Measurements from ENCODE around the gene BHLHE41.

The BHLHE41 gene

GRCh38 chr12:26113853-26114719, 10.8 kb downstream of the BHLHE41 start:
- peak; percentile 75 to 85 for DNase-seq

- DNase-seq, result no peak
These were observed 11.6 kb downstream of the BHLHE41 start for GRCh38 chr12:26113181-26113654.

GRCh38 chr12:26112703-26113147, 12.1 kb downstream of the BHLHE41 start:
- DNase-seq, result no peak

- no peak for DNase-seq
These were observed 12.6 kb downstream of the BHLHE41 start for GRCh38 chr12:26112232-26112631.

- no peak for DNase-seq
These were observed 15.4 kb downstream of the BHLHE41 start for GRCh38 chr12:26109343-26109881.

GRCh38 chr12:26108915-26109314, 15.9 kb downstream of the BHLHE41 start:
- no peak for DNase-seq

GRCh38 chr12:26106347-26106746, 18.5 kb downstream of the BHLHE41 start:
- DNase-seq, result no peak

GRCh38 chr12:26102953-26103352, 21.9 kb downstream of the BHLHE41 start:
- no peak for DNase-seq

GRCh38 chr12:26101763-26102162, 23.1 kb downstream of the BHLHE41 start:
- DNase-seq, result no peak

GRCh38 chr12:26101350-26101734, 23.5 kb downstream of the BHLHE41 start:
- no peak for DNase-seq

- no peak for DNase-seq
These were observed 24.0 kb downstream of the BHLHE41 start for GRCh38 chr12:26100666-26101349.

GRCh38 chr12:26097046-26097878, 27.6 kb downstream of the BHLHE41 start:
- peak; percentile 56 to 63 for DNase-seq

GRCh38 chr12:26096036-26096435, 28.8 kb downstream of the BHLHE41 start:
- no peak for DNase-seq

GRCh38 chr12:26095186-26095585, 29.7 kb downstream of the BHLHE41 start:
- DNase-seq, result no peak

GRCh38 chr12:26092346-26093105, 32.3 kb downstream of the BHLHE41 start:
- DNase-seq, result no peak

GRCh38 chr12:26091822-26092221, 33.0 kb downstream of the BHLHE41 start:
- no peak for DNase-seq

GRCh38 chr12:26090836-26091510, 33.9 kb downstream of the BHLHE41 start:
- DNase-seq, result no peak

- no peak for DNase-seq
These were observed 35.8 kb downstream of the BHLHE41 start for GRCh38 chr12:26088998-26089397.

GRCh38 chr12:26086936-26087335, 37.9 kb downstream of the BHLHE41 start:
- DNase-seq, result no peak

- DNase-seq, result no peak
These were observed 43.9 kb downstream of the BHLHE41 start for GRCh38 chr12:26080911-26081310.
